Cardiac muscle cell (in vitro differentiated cells and primary cell): Measurements from ENCODE around the gene HK2. TPM values are rescaled to one million over a fixed set of nuclear protein-coding genes. Genes with fewer than 3 reads are reported as not detected.
"Not testable (repeated sequence)": the region's sequence is repeated elsewhere in the genome, so short reads cannot be mapped to it uniquely, and the experiment has no call there.

ENCODE experiments used
- DNase-seq, 2 donors: peaks; one replicate each; pipeline versions ENCODE4 v3.0.0 to v3.0.0-alpha.2; 2010 to 2017; ENCODE audit warnings: low read depth in 1 of 2, low spot score in 1 of 2
- H3K27ac ChIP-seq: fragments of 200-600 bp; sonication (generic); 2 replicates; pipeline ENCODE4 v1.5.1; 2016
- H3K27me3 ChIP-seq: fragments of 200-600 bp; sonication (generic); 2 replicates; pipeline ENCODE4 v1.6.0; 2016; ENCODE audit warnings: control low read depth
- H3K36me3 ChIP-seq: fragments of 200-600 bp; sonication (generic); 2 replicates; pipeline ENCODE4 v1.5.1; 2016; ENCODE audit warnings: control low read depth
- H3K4me1 ChIP-seq: fragments of 200-600 bp; sonication (generic); 2 replicates; pipeline ENCODE4 v1.8.1; 2017; ENCODE audit warnings: low read depth, mild to moderate bottlenecking, mixed run types
- H3K4me3 ChIP-seq: fragments of 200-600 bp; sonication (generic); 2 replicates; pipeline ENCODE4 v1.5.1; 2016; ENCODE audit warnings: mild to moderate bottlenecking
- H3K9me3 ChIP-seq: fragments of 200-600 bp; sonication (generic); 2 replicates; pipeline ENCODE4 v1.5.1; 2017; ENCODE audit warnings: low read depth, mild to moderate bottlenecking, control low read depth
- CTCF ChIP-seq: IDR thresholded peaks from 2 replicates; pipeline ENCODE4 v1.5.1; 2012; ENCODE audit warnings: low read depth, mild to moderate bottlenecking, low read length
- polyA plus RNA-seq: library from polyadenylated mRNA; unstranded; fragments of >200 nt; fragmentation: Nextera tagmentation; extraction: Ambion mirVana; gene quantifications from 2 replicates; pipeline ENCODE4 v1.2.1, GENCODE V29; 2016
- total RNA-seq: library from RNA; depleted of rRNA; stranded (reverse); fragments of >200 nt; gene quantifications from 2 replicates; pipeline ENCODE4 v1.2.3, GENCODE V29; 2016

HK2 gene
- total and polyA plus RNA-seq, 2 experiments from 2014 or later = 77.3 to 127 TPM

GRCh38 chr2:74887960-74888700 lies 54.2 kb downstream of the HK2 start:
- Histone ChIP-seq H3K27ac (no peak overlapping the region), H3K36me3 (peaks cover 93% of the 10 kb centered on the region)
- TF ChIP-seq CTCF = no peak

GRCh38 chr2:74889159-74889558 lies 55.2 kb downstream of the HK2 start:
- Histone ChIP-seq H3K27ac (peak overlapping the region; percentile 17), H3K36me3 (peaks cover 83% of the 10 kb centered on the region), H3K4me3 (no peak overlapping the region), H3K4me1 (no peaks in the 10 kb centered on the region), H3K9me3 (no peaks in the 10 kb centered on the region), H3K27me3 (no peaks in the 10 kb centered on the region)
- TF ChIP-seq CTCF = no peak
- DNase-seq = no peak

More at GRCh38 chr2:74887960-74888700, 54.2 kb downstream of the HK2 start:
- Histone ChIP-seq H3K4me3 (no peak overlapping the region), H3K9me3 (no peaks in the 10 kb centered on the region), H3K27me3 (no peaks in the 10 kb centered on the region), H3K4me1 (no peaks in the 10 kb centered on the region)
- no peak for DNase-seq

GRCh38 chr2:74890711-74891110 lies 56.8 kb downstream of the HK2 start:
- DNase-seq = no peak
- H3K4me1 ChIP-seq = no peaks in the 10 kb centered on the region
- peaks cover 69% of the 10 kb centered on the region for H3K36me3 ChIP-seq
- no peak overlapping the region for H3K4me3 ChIP-seq
- TF ChIP-seq CTCF = no peak
- no peaks in the 10 kb centered on the region for H3K9me3 ChIP-seq
- H3K27me3 ChIP-seq = no peaks in the 10 kb centered on the region
- no peak overlapping the region for H3K27ac ChIP-seq

- H3K4me1 ChIP-seq = no peaks in the 10 kb centered on the region
- H3K27ac ChIP-seq = no peak overlapping the region
- no peak for TF ChIP-seq CTCF
- H3K27me3 ChIP-seq = no peaks in the 10 kb centered on the region
- no peak overlapping the region for H3K4me3 ChIP-seq
- DNase-seq = no peak
- peaks cover 69% of the 10 kb centered on the region for H3K36me3 ChIP-seq
- H3K9me3 ChIP-seq = no peaks in the 10 kb centered on the region
Measured at GRCh38 chr2:74891136-74891764, 57.3 kb downstream of the HK2 start.

GRCh38 chr2:74891816-74892215 lies 57.9 kb downstream of the HK2 start:
- H3K27ac ChIP-seq, H3K4me1 ChIP-seq, H3K4me3 ChIP-seq, H3K9me3 ChIP-seq, H3K27me3 ChIP-seq: not testable (repeated sequence)
- H3K36me3 ChIP-seq = peaks cover 65% of the 10 kb centered on the region
- DNase-seq = peak in 1 of 2 donors; percentile 85

GRCh38 chr2:74892609-74893008 lies 58.7 kb downstream of the HK2 start:
- no peak overlapping the region for H3K27ac ChIP-seq
- no peak for TF ChIP-seq CTCF
- no peaks in the 10 kb centered on the region for H3K9me3 ChIP-seq
- no peak overlapping the region for H3K4me3 ChIP-seq
- peaks cover 57% of the 10 kb centered on the region for H3K36me3 ChIP-seq
- DNase-seq = no peak
- H3K27me3 ChIP-seq = no peaks in the 10 kb centered on the region
- no peaks in the 10 kb centered on the region for H3K4me1 ChIP-seq
